HG02763 (cell line): ENCODE data around the gene LGR6.
"Not testable (repeated sequence)": the region's sequence is repeated elsewhere in the genome, so short reads cannot be mapped to it uniquely, and the experiment has no call there.

Experiments used
- ATAC-seq: cut with Tn5 transposase; IDR thresholded peaks from one replicate; pipeline ENCODE4 v1.9.1; 2021; ENCODE audit warnings: mild to moderate bottlenecking, moderate library complexity; ENCODE audit not compliant: unreplicated experiment

The LGR6 gene

DNA sequence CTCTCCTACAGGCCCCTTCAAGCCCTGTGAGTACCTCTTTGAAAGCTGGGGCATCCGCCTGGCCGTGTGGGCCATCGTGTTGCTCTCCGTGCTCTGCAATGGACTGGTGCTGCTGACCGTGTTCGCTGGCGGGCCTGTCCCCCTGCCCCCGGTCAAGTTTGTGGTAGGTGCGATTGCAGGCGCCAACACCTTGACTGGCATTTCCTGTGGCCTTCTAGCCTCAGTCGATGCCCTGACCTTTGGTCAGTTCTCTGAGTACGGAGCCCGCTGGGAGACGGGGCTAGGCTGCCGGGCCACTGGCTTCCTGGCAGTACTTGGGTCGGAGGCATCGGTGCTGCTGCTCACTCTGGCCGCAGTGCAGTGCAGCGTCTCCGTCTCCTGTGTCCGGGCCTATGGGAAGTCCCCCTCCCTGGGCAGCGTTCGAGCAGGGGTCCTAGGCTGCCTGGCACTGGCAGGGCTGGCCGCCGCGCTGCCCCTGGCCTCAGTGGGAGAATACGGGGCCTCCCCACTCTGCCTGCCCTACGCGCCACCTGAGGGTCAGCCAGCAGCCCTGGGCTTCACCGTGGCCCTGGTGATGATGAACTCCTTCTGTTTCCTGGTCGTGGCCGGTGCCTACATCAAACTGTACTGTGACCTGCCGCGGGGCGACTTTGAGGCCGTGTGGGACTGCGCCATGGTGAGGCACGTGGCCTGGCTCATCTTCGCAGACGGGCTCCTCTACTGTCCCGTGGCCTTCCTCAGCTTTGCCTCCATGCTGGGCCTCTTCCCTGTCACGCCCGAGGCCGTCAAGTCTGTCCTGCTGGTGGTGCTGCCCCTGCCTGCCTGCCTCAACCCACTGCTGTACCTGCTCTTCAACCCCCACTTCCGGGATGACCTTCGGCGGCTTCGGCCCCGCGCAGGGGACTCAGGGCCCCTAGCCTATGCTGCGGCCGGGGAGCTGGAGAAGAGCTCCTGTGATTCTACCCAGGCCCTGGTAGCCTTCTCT, 124.6 kb downstream of the LGR6 start:
- ATAC-seq = no peak

DNA sequence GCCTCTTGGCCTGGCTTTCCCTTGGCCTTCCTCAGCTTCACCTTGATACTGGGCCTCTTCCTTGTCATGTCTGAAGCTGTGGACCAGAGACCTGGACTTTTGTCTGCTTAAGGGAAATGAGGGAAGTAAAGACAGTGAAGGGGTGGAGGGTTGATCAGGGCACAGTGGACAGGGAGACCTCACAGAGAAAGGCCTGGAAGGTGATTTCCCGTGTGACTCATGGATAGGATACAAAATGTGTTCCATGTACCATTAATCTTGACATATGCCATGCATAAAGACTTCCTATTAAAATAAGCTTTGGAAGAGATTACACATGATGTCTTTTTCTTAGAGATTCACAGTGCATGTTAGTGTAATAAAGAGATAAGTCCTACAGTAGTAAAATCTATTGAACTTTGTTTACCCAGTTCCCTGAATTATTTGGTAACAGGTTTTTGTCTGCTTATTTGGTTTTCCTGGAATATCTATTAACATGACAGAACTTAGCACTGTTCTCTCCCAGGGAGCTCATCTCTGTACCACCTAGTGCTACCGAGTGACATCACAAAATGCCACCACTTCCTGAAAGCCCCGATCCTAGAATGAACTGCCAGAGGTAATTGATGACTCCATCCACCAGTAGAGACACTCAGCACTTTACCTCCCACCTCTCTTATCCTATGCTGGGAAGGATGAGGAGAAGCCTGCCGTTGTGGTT, 125.9 kb downstream of the LGR6 start:
- no peak for ATAC-seq

DNA sequence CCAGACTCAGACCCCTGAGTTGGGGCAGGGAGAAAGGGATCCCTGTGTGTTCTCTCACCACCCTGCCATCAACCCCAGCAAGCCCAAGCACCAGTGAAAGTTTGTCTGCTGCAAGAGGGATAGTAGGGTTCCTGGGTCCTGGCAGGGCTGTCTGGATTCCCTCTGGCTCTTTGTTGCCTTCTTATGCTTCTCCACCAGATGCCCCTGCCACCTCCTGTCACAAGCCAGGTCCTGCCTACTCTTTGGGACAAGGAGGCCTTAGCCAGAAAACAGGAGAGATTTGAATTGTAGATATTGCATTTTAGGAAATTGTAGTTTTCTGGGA, 126.4 kb downstream of the LGR6 start:
- no peak for ATAC-seq

DNA sequence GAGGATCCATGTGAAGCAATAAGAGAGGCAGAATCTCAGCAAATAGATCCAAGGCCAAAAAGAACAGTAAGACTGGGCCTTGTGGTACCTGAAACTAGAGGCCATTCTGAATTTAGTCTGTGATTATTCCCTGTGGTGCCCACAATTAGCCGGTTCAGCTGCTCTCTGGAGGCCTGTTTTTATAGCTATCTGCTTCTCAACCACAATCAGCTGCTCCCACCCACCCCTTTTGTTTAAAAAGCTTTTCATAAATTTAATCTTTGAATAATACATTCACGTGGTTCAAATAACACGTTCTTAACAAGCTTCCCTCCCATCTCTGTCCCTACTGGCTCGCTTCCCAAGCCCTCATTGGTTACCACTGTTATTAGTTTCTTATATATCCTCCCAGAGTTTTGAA, 130.1 kb downstream of the LGR6 start:
- ATAC-seq = no peak

DNA sequence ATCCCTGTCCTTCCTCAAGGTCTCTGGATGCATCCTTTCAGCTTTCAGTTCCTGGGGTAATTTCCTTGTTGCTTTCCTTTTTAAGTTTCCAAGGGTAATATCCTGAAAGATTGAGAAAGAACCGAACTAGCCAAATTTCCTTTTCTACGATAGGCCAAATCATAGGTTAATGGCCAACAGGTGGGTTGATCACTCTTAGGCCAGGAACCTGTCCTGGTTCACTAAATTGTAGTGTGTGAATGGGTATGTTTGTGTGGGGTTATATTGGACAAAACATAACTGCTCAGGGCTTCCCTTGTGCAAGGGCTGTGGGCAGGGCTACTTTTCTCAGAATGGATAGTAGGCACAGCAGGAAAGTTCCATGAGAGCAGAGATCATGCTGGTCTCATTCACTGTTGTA, 131.0 kb downstream of the LGR6 start:
- no peak for ATAC-seq

DNA sequence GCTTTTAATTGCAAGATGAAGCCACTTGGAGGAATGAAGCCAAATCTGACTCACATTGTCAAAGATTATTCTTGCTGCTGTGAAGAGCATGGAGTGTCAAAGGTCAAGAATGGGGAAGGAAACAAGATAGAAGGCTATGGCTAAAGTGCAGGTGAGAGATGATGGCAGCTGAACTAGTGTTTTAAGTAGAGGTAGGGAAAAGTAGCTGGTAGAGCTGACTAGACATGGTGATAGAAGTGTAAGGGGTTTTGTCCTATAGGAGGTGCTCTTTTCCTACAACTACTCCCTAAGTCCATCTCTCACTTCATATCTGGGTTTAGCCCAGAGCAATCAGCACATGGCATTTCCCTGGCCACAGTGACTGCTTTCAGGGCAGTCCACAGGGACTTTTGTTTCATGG, 136.3 kb downstream of the LGR6 start:
- ATAC-seq = no peak

DNA sequence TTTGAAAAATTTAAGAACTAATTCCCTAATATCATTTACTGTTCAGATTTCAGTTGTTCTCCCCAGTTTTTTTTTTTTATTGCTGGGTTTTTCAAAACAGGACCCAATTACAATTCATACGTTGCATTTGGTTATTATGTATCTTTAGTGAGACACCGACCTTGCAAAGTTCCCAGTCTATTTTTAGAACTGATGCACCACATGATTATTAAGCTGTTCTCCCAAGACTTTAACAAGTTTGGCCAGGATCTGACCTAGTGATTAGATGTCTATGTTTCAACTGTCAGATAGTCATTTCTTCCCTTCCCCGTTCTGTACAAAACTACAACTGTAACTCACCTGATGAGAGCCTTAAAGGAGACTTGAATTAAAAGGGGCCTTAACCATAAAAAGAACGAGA, 140.3 kb downstream of the LGR6 start:
- ATAC-seq = no peak

DNA sequence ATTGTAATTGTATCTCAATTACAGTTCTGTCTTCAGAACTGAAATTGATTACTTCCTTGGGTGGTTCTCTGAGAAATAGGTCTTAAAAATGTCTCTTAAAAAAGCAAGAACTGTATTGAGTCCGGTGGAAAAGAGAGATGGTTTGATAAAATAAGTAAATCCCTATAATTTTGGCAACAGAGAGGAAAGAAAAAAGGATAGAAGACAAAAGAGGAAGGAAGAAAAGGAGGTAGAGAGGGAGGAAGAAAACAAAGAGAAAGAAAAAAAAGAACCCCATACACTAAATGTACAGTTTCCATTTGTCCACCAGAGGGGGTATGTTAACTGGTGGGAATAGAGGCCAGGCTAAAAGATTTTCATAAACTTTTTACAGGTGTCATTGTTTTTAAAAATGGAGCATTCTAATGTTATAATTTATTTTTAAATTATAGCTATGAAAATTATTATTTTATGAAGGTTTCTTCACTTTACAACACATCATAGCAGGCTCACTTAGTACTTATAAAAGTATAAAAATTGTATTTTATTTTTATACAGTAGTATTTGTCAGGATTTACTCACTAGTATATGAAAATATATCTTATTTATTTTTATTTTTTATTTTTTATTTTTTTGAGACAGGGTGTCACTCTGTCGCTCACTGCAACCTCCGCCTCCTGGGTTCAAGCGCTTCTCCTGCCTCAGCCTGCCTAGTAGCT, 150.2 kb downstream of the LGR6 start:
- ATAC-seq = no peak

DNA sequence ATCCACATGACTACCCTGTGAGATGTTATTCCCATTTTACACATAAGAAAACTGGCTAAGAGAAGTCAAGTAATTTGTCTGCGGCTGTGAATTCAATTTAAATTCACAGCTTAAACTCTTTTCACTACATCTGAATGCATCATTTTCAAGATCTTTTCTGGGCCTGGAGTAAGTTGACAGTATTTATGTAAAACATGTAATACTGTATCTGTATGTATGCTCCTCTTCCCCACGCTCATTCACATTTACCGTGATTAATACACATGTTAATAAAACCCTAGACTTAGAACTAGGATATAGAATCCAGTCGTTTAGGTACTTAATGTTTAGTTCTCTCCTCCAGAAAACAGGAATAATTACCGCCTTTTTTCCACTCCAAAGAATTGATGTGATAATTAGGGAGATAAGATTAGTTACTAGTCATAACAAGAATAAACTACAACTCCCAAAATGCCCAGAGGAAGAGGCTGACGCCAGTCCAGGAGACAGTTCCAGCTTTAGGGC, 154.5 kb downstream of the LGR6 start:
- ATAC-seq = no peak

DNA sequence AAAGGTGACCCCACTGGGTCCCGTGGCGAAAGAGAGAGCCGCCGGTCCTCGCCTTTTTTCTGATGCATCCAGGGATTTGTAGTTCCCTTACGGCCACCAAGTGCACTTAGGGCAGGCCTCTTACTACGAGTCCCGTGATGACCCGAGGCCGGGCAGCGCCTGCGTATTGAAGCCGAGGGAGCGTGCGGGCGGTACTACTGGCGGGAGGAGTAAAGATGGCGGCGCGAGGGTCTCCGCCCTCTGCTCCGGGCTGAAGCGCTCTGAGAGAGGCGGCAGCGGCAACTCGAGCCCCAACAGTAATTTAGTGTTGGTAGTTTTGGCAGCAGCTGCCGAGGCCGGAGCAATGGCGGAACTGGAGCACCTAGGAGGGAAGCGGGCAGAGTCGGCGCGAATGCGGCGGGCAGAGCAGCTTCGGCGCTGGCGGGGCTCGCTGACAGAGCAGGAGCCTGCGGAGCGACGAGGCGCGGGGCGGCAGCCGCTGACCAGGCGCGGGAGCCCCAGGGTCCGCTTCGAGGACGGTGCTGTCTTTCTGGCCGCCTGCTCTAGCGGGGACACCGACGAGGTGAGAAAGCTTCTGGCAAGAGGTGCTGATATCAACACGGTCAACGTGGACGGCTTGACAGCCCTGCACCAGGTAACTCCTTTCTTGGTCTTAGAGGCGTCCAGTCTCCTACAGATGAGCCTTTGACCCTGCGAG, 155.1 kb downstream of the LGR6 start, which contains the start of gene PPP1R12B:
Gene PPP1R12B (plus strand): TSS at position 191 of the 697 bp plus-strand sequence. CDS start 153 bp downstream, at position 344.
- peak; percentile 98 for ATAC-seq

DNA sequence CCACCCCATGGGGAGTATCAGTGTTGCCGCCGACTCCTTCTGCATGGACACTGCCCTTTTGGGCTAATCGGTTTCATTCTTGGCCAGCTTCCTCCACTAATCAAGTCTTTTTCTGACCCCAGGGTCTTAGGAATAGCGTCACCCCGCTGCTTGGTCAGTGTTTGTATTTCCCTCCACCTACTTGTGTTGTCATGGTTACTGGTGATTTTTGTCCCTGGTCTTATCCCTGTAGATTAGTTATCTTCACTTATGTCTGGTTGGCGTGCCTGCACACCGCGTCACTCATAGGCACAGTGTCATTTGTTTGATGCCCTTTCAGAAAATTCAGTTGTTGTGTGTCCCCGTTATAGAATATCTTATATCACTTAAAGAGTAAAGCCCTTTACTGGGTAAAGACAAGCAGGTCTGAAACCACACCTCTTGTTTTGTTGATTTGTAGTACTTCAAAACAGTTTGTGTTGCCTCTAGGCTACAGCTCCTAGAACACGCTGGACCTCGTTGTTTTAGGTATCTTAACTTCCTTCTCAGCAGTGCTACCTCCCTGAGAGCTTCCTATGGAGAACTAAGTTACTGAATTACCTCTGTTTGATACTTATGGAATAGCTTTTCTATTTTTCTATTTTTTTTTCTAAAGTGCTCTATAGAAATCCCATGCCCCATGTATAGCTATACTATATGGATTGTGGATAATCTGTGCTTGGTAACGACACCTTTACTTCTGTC, 155.8 kb downstream of the LGR6 start:
- no peak for ATAC-seq

DNA sequence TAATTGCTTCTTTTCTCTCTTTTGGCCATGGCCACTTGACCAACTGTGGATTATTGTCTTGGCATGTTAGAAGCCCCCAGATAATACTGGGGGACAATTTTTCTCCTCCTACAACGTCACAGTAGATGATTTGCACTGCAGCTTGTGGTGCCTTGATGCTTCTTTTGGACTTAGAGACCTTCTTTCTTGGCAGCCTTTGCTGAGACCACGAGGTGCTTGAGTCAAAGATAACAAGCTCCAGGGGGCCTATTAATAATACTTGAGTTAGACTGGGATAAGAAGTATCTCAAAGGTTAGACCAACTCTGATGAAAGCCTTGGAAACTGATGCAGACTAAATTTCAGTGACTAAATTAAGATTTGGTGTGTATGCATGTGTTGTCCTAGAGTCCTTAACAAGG, 158.1 kb downstream of the LGR6 start:
- ATAC-seq = no peak

DNA sequence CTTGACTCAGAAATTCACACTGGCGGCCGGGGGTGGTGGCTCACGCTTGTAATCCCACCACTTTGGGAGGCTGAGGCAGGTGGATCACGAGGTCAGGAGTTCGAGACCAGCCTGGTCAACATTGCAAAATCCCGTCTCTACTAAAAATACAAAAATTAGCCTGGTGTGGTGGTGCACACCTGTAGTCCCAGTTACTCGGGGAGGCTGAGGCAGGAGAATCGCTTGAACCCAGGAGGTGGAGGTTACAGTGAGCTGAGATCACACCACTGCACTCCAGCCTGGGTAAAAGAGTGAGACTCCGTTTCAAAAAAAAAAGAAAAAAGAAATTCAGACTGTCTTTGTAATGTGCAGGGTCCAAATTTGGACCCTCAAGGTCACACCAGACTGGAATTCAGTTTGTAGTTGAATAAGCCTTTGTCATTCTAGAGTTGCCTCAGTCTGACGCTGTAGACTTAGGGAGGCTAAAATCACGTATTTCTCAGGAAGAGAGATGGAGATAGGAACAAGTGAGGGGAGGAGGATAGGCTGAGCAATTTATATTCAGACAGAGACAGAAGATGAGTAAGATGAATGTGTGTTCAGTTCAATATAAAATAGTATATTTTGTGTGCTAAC, 159.1 kb downstream of the LGR6 start:
- ATAC-seq = not testable (repeated sequence)

DNA sequence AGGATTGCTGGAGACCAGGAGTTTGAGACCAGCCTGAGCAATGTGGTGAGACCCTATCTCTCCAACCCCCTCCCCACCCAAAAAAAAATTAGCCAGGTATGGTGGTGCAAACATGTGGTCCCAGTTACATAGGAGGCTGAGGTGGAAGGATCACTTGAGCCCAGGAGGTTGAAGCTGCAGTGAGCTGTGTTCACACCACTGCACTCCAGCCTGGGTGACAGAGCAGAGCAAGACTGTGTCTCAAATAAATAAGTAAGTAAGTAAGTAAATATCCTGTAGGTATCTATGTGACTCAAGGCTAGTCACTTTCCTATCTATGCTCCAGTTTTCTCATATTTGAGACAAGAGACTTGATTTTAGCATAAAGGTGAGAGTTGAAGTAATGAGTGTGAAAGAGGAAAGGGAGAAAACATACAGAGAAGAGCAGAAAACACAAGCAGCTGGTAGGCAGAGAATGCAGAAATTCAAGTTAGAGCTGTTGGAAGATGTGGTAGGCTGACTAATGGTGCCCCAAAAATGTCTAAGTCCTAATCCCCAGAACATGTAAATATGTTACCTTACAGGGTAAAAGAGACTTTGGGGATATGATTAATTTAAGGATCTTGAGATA, 162.4 kb downstream of the LGR6 start:
- ATAC-seq = no peak

DNA sequence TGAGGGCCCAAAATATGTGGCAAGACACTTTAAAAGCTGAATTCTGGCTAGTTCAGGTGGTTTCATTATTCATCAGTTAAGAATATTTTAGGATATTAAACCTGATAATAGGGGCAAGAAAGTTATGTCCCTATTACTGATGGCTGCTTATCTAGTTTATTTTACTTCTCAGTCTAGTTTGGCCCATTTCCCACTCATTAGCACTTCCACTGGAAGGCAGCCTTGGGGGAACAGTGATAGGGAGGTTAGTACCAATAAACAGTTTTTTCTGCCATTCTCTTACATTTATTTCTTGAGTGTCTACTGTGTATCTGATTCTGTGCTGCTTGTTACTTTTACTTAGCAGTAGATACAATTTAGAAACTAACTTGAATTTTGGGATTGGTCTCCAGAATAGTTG, 163.9 kb downstream of the LGR6 start:
- ATAC-seq = no peak

DNA sequence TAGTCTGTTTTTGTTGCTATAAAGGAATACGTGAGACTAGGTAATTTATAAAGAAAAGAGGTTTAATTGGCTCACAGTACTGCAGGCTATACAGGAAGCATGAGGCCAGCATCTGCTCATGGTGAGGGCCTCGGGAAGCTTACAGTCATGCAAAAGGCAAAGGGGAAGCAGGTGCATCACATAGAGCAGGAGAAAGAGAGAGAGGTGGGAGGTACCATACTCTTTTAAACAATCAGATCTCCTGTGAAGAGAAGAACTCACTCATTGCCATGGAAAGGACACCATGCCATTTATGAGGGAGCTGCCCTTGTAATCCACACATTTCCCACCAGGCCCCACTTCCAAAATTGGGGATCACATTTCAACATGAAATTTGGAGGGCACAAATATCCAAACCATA, 167.6 kb downstream of the LGR6 start:
- ATAC-seq = no peak

DNA sequence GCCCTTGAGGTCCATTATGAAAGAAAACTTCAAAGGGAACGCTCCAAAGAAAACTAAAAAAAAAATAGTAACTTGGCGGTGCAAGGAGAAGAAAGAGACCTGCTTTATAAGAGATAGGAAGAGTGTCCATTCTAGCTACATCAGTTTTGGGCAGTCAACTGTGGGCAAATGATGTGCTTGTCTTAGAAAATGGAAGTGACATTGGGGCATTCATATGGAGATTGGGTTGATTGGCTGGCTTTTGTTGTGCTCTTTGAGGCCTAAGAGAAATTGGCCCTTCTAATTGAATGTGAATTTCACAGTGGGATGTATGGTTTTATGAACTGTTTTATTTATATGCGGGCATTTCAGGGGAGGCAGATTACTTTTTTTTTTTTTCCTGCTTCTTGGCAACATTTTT, 168.1 kb downstream of the LGR6 start:
- no peak for ATAC-seq

DNA sequence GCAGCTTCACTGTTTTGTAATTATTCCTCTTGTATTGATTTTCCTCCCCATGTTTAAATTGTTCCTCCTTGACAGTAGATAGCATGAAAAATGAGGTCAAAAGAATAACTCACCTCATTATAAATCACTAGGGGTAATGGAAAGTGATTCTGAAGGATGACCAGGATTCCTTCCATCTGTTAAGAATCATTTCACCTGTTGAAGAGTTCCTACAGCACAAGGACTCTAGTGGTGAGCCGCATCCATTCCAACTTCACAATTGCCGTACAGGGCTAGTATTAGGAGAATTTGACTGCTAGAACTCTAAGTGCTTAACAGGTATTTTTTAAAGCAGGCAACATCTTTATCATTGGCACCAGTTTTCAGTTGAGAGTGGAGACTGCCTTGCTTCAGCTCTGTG, 168.6 kb downstream of the LGR6 start:
- no peak for ATAC-seq

DNA sequence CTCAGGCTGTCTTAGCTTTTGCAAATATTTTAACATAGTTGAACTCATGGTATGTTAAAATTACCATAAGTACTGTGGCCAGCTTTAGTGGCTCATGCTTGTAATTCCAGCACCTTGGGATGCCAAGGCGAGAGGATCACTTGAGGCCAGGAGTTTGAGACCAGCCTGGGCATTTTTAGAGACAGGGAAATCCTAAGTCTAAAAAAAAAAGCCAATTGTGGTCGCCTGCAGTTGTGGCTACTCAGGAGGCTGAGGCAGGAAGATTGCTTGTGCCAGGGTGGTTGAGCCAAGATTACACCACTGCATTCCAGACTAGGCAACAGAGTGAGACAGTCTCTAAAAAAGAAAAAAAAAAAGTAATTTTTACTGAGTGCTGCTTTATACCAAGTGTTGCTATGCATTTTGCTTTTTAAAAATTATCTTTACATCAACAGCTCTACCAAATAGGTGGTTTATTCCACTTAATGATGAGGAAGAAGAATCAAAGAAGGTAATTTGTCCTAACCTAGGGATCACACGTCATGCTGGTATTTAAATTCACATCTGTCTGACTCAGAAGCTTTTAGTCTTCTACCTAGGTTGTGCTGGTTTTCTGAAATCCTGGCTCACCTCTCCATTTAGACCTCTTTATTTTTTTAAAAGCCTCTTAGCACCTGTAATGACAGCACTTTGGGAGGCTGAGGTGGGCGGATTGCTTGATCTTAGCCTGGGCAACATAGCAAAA, 171.7 kb downstream of the LGR6 start:
- ATAC-seq = no peak
